HG02678 (cell line): Measurements from ENCODE around the gene ATP13A3.

Source experiments
- ATAC-seq: cut with Tn5 transposase; IDR thresholded peaks from one replicate; pipeline ENCODE4 v1.9.1; 2021; ENCODE audit warnings: mild to moderate bottlenecking, moderate library complexity; ENCODE audit not compliant: unreplicated experiment

ATP13A3 gene

DNA sequence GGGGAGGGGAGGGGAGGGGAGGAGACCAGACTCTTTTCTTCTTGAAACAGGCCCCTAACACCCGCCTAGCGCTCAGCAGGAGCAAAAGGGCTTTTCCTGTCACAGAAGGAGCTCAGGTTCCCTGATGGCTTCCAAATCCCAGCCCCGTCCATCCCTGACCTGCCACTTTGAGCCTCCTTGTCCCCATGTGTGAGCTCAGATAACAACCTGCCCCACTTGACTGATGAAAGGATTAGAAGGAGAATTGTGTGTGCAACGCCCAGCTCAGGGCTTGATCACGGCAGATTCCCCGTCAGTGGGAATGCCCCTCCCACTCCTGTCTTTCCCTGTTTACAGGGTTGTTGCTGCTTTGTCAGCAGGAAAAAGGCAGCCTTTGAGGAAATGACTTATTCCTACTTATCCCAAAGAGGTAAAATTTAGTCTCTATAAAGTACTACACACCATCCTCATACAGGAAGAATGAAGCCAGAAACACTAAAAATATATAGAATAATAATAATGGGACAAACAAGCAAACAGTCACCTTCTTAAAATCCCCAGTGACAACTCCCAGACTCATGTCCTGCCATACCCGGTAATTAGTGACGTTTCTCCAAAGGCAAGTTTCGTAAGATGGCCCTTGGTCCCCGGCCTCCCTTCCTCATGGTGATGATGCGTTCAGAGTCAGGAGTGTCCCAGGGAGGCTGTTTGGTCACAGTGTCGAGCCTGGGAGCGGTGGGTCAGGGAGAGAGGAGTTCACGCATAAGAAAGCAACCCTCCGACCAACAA lies 111.1 kb downstream of the ATP13A3 start:
- ATAC-seq: no peak

DNA sequence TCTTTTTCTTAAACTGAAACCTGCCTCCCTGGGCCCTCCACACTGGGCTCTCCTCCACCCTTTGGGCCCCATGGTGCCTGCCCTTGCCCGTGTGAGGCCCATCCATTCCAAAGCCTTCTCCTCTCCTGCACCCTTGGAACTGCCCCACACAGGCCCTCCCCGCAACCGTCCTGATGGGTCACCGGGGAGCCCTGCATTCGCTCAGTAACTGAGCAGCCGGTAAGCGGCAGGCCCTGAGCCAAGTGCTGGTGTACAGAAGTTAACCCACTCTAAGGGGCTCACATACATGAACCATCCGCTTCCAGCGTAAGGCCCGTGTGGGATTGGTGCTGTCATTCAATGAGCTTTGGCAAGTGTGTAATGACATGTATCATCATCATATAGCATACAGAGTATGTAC lies 111.9 kb downstream of the ATP13A3 start:
- ATAC-seq: no peak

DNA sequence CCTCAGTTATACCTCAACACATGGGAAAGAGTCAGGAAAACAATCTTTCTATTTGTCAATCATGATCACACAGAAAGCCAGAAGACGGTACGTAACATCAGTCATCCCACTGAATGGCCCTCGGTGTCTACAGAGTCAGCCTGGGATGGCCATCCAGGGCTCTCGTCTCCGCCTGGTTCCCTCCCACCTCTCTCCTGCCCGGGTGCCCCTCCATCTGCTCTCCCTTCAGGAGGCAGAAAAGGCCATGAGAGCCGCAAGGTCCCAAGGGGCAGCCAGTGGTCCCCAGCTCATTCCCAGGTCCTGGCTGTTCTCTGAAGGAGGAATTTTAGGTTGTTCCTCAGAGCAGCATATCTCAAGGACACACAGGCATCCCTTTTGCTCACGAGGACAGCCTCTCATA lies 112.9 kb downstream of the ATP13A3 start:
- no peak for ATAC-seq

DNA sequence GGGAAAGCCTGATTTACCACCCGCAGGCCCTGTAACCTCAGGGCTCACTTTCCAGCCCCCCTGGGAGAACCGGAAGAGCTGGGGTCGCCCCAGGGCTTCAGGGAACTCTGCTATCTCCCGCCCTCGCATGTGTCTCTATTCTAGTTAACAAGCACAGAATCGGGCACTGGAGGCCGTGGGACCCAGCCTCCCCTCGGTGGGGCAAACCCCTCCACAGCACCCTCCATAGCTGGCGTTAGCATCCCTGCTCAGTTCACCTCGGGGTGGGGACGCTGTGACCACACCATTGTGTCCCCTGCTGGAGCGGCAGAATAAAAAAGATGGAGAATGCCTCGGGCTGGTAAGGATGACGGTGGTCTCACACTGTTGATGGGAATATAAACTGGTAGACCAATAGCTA lies 113.8 kb downstream of the ATP13A3 start:
- ATAC-seq: no peak

DNA sequence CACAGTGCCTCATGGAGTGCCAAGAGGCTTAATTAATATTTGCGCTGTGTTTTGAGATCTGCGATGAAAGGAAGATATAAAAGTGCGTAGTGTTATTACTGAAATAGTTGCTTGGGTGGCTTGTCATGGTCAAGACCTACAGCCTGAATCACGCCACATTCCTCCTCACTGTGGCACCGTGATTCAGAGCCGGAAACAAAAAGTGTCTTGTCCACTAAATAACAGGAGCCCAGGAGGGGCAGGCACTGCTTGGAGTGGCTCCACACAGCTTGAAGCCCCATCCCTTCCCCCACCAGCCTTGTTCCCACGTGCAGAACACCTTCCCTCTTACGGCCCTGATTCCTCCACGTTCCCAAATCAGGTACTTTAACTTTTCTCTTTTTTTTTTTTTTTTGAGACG lies 116.0 kb downstream of the ATP13A3 start:
- no peak for ATAC-seq

DNA sequence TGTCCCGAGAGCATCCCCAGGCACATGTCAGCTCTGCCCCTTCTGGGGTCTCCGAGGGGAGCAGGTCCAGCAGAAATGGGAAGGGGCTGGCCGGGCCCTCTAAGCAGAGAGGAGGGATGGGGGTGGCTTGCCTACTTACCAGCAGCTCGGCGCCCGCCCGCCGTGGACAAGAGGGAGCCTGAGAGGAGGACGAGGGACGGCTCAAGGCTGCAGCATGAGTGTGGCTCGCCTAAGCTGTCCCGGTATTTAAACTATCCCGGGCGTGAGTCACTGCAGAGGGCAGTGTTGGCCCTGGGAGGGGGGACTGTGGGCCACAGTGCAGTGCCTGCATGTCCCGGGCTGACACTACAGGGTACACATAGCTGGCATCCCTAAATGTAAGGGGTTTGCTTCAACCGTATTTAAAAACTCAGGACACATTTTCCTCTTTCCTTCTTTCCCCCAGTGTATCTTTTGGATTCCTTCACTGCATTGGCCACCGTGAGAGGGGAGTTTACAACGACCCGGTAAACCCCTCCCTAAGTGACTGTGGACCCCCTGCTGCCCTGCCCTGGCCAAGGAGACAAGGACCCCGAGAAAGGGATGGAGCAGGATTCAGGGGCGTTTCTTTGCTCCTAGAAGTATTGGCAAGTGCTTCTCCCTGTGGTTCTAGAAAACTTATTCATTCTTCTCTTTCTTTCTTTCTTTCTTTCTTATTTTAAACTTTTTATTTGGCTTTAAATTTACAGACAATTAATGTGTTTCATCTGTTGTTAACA lies 117.1 kb downstream of the ATP13A3 start, which contains the start of gene LRRC15:
Gene LRRC15 (minus strand): TSS at position 222 of the 758 bp plus-strand sequence. CDS start 8,700 bp downstream, outside the sequence.
- ATAC-seq: no peak

DNA sequence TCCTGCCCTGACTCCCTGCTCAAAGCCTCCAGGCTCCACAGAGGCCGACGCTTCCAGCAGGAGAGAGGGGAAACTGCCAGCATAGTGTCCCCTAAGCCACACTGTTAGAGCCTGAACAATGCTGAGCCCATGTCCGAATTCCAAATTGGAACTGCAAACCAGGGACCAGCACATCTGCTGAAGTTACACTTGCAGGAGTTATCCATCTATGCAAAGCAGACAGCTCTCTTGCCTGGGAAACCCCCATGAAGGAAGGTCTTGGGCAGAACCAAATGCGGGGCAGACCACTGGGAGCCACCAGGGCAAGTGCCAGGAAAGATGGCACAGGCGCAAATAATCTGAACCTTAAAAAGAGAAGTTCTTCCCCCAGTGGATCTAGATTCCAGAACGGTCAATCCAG lies 117.9 kb downstream of the ATP13A3 start:
- no peak for ATAC-seq

DNA sequence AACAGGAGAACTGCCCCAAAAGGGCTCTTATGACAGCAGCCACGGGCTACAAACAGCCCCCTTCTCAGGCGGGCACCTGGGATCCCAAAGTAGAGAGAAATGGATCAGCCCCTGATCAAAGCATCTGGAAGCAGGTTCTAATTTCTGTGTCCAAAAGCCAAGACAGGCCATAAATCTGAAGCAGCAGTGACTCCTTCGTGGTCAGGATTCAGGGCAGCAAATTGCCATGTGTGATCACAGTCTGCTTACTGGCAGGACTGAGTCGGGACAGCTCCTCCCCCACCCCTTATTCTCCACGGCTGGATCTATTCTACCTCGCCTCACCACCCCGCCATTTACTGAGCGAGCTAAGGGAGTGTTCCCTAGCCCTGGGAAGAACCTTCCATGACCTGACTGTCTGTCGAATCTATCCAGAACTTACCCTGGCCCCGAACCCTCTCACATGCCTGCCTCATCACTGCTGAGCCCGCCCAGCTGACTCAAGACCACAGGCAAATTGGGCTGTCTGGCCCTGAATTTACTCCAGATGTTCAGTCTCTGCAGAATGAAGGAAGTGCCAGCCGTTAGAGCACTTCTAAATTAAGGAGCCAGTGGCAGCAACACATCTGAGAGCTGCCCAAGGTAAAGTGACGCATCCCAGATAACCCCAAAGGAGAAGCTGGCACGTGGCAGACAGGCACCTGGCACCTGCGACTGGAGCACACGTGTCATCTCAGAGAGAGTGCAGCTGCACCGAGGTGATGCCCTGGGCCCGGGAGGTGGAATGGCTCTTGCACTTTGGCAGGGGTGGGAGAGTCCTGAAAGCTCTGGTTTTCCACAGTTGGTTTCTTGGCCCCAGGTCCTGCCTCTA lies 118.6 kb downstream of the ATP13A3 start:
- ATAC-seq: no peak

DNA sequence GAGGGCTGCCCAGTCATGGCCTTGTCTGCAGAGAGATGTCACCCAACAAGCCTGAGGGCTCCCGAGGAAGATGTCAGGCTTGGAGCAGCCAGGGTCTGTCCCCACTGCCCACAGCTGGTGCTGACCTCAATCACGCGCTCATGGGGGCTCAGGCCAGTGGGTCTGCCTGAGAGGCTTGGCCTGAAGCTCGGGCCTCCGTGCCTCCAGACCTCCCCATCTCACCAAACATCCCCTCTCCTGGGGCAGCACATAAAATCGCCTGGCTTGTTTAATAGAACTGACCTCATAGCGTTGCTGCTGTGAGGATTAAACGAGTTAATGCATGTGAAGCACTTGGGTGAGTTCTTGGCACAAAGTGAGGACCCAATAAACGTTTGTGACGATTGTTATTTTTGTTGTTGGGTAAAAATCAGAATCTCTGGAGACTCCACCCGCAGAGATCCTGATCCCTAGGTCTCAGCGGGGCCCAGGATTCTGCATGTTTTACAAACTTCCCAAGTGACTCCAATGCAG lies 120.8 kb downstream of the ATP13A3 start:
- ATAC-seq: no peak

DNA sequence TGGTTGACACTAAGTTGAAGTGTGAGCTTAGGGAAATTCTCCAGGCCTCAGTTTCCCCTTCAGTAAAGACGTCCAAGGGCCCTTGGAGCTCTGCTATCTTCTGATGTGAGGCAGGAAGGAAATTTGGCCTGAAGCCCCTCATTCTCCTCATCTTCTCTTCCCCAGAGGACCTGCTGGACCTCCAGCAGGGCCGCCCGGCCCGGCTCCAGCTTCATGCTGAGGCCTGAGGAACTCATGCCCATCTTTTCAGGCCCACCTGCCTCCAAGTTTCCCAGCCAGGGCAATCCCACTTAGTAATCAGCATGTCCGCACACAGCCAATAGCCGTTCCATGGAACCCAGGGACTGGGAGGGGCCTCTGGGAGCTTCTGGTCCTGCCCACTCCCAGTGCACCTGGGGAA lies 121.3 kb downstream of the ATP13A3 start:
- no peak for ATAC-seq

DNA sequence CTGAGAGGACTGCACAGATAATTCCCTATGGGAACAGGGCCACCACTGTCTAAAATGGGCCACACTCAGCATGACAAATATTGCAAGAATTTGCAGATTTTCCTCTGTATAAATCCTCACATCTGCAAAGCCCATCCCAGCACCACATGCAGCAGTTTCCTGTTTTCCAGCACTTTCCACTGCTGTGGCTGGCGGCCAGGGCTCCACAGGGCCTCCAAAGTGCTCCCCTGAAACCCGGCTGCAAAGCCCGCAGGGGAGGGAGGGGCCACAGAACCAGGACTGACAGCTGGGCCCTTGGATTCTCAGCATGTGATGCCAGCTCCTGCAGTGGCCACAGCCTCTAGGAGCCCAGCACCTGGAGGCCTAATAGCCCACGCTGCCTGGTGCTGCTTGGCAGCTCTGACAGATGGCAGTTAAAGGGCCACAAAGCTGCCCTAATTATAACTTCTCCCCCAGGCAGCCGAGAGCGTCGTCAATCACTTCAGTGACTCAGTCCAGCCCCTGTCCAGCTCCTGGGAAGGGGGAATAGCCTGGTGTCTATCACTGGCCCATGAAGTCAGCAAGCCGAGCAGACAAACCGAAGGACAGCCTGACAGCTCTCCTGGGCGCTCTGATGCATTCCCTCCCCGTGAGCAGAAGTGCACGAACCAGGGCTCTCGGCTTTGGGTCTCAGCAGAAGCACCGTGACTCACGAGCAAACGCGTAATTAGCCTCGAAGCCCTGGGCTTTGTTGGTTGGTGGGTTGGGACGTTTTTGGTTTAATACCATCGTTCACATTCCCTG lies 122.0 kb downstream of the ATP13A3 start:
- no peak for ATAC-seq

DNA sequence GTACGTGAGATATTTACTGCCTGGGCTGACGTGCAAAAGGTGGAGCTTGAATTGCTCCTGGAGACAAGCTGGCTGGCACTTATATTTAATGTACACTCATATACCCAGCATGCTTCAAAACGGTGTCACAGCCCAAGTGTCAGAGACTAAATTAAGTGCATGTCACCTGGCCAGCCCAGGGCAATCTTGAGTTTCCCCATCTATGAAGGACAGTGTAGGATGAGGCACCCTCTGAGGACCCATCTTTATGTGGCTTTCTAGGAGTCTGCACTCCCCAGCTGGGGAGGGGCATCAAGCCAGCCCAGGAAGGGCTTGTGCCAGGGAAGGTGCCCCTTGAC lies 122.5 kb downstream of the ATP13A3 start:
- no peak for ATAC-seq

DNA sequence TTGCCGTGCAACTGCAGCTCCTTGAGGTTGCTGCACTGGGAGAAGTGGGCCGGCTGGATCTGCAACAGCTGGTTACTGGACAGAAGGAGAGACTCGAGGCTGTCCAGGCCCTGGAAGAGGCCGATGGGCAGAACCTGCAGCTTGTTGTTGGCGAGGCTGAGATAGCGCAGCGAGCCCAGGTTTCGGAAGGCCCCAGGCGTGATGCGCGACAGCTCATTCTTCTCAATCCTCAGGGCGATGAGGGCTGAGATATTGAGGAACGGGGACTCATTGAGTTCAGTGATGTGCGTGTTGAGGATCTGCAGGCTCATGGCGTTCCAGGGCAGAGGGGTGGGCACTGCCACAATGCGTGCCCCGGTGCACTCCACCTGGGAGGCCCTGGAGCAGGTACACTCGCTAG lies 126.2 kb downstream of the ATP13A3 start:
- no peak for ATAC-seq

DNA sequence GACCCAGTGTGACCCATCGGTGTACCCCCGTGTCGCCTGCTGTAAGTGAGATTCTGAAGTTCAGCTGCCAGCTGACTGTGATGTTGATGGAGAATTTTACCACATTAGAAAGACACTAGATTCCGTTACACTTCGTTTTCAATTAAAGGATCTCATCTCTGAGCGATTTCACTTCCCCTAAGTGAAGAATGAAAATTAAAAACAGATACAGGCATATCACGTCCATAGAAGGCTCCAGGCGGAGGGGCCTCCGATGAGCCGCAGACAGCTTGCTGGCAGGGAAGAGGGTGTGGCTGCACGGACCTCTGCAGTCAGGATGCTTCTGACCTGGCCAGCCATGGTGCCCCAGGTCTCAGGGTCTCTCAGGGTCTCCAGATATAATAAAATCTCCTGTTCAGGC lies 129.1 kb downstream of the ATP13A3 start:
- ATAC-seq: no peak

DNA sequence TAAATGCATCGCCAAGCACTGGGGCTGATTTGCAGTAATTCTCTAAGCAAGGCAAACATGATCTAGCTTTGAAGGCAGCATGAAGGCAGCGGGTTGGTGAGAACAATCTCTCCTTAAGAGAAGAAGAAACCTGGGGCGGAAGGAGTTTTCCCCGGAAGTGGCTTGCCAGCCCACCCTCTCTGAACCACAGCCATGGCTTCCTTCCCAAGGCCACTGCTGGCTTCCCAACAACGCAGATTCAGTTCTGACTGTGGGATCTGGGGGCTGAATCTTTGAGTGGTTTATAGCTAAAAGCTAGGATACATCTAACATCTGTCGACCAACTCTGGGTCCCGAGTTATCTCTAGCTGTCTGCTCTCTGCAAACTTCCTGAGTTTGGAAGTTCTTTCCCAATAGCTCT lies 131.4 kb downstream of the ATP13A3 start:
- ATAC-seq: no peak

DNA sequence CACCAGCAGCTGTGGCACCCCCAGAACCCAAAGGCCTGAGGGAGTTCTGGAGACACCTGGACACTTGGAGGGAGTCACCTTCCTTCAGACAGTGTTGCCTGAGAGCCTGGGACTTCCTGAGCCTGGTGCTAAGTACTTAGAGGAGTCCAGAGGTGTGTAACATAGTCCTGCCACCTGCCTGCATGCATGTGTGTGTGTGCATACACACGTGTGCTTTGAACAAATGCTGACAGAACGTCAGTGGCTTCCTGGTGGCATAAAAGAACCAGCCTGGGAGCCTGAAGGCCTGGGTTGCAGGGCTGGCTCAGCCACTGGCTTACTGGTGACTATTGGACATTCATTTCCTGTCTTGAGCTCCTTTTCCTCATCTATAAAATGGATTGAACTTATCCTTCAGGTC lies 132.5 kb downstream of the ATP13A3 start:
- no peak for ATAC-seq
